IPS DF 19.7 (cell line): ENCODE results near the gene PEX5L.
A peak's percentile ranks its signal among the peaks of the same experiment; 100 is the strongest.
"Not testable (repeated sequence)": the region's sequence is repeated elsewhere in the genome, so short reads cannot be mapped to it uniquely, and the experiment has no call there.

Source experiments
- DNase-seq: peaks from one replicate; pipeline ENCODE4 v3.0.0-alpha.2; 2013; ENCODE audit warnings: low read depth, low spot score

PEX5L gene

GRCh38 chr3:179840985-179841384, 195.8 kb downstream of the PEX5L start:
- no peak for DNase-seq

- no peak for DNase-seq
Measured at GRCh38 chr3:179837374-179837773, 199.4 kb downstream of the PEX5L start.

- DNase-seq, result no peak
Measured at GRCh38 chr3:179833294-179833693, 203.4 kb downstream of the PEX5L start.

GRCh38 chr3:179832333-179832854, 204.3 kb downstream of the PEX5L start:
- no peak for DNase-seq

- DNase-seq, result no peak
Measured at GRCh38 chr3:179829401-179829800, 207.3 kb downstream of the PEX5L start.

GRCh38 chr3:179828738-179829137, 208.0 kb downstream of the PEX5L start:
- DNase-seq, result no peak

GRCh38 chr3:179826247-179826637, 210.5 kb downstream of the PEX5L start:
- no peak for DNase-seq

GRCh38 chr3:179825527-179826246, 211.1 kb downstream of the PEX5L start:
- DNase-seq, result no peak

- DNase-seq, result no peak
Measured at GRCh38 chr3:179822296-179822695, 214.4 kb downstream of the PEX5L start.

- DNase-seq, result no peak
Measured at GRCh38 chr3:179819379-179819778, 217.4 kb downstream of the PEX5L start.

- DNase-seq, result no peak
Measured at GRCh38 chr3:179812096-179812382, 224.7 kb downstream of the PEX5L start.

- peak; percentile 30 for DNase-seq
Measured at GRCh38 chr3:179811321-179812095, 225.2 kb downstream of the PEX5L start.

- DNase-seq, result no peak
Measured at GRCh38 chr3:179809639-179810038, 227.1 kb downstream of the PEX5L start.

GRCh38 chr3:179807588-179807987, 229.1 kb downstream of the PEX5L start:
- DNase-seq, result no peak

GRCh38 chr3:179806177-179806576, 230.6 kb downstream of the PEX5L start:
- DNase-seq, result no peak

GRCh38 chr3:179801856-179802255, 234.9 kb downstream of the PEX5L start:
- DNase-seq, result no peak

- no peak for DNase-seq
Measured at GRCh38 chr3:179801263-179801662, 235.5 kb downstream of the PEX5L start.

GRCh38 chr3:179797192-179797591, 239.5 kb downstream of the PEX5L start:
- DNase-seq, result no peak

GRCh38 chr3:179796421-179796820, 240.3 kb downstream of the PEX5L start:
- no peak for DNase-seq

GRCh38 chr3:179794355-179794754, 242.4 kb downstream of the PEX5L start:
- DNase-seq, result no peak

- DNase-seq, result no peak
Measured at GRCh38 chr3:179791793-179792192, 244.9 kb downstream of the PEX5L start.

- DNase-seq, result no peak
Measured at GRCh38 chr3:179788996-179789395, 247.7 kb downstream of the PEX5L start.

GRCh38 chr3:179782841-179783240, 253.9 kb downstream of the PEX5L start:
- not testable (repeated sequence) for DNase-seq
